ENCODE results near the gene ZNF311.

DNA sequence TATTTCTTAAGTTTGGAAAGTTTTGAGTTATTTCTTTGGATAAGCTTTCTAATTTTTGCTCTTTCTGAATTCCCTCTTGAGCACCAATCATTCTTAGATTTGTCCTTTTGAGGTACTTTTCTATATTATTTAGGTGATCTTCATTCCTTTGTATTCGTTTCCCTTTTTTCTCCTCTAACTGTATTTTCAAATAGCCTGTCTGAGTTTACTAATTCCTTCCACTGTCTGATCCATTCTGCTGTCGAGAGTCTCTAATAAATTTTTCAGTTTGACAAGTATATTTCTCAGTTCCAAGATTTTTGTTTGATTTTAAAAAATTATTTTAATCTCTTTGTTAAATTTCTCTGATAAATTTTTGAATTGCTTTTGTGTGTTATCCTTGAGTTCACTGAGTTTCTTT, 16.3 kb upstream of the ZNF311 start:
- no peak for TF ChIP-seq POLR2A (IDR thresholded peaks at IDR 0.05; ENCODE audit: low read depth, low read length)
- no peak for TF ChIP-seq POLR2AphosphoS5 (IDR thresholded peaks at IDR 0.05; ENCODE audit: low read depth, low read length)
- no peak for TF ChIP-seq TAF1 (IDR thresholded peaks at IDR 0.05; ENCODE audit: low read depth, low read length)
